ENCODE results near the gene CCDC124. TPM values are rescaled to one million over a fixed set of nuclear protein-coding genes. Genes with fewer than 3 reads are reported as not detected.
"Not testable (repeated sequence)": the region's sequence is repeated elsewhere in the genome, so short reads cannot be mapped to it uniquely, and the experiment has no call there.

Gene CCDC124
- 27.2 and 34.5 TPM in 2 replicates for total RNA-seq

- DNase-seq (ENCODE audit: low read depth in 2 of 2), result peak; percentile 74 to 93
Observed at GRCh38 chr19:17932485-17933338, at the start of gene CCDC124. CCDC124 (plus strand) TSS chr19:17933015; CDS start chr19:17936421, 3,406 bp downstream.

GRCh38 chr19:17883627-17884410 lies 49.0 kb upstream of the CCDC124 start:
- no peak for DNase-seq (ENCODE audit: low read depth in 2 of 2)

GRCh38 chr19:17886515-17886914 lies 46.3 kb upstream of the CCDC124 start:
- DNase-seq (ENCODE audit: low read depth in 2 of 2), result no peak

GRCh38 chr19:17887221-17887620 lies 45.6 kb upstream of the CCDC124 start:
- DNase-seq (ENCODE audit: low read depth in 2 of 2), result not testable (repeated sequence)

- DNase-seq (ENCODE audit: low read depth in 2 of 2), result no peak
Observed at GRCh38 chr19:17888260-17888659, 44.6 kb upstream of the CCDC124 start.

GRCh38 chr19:17889609-17890214 lies 43.1 kb upstream of the CCDC124 start:
- DNase-seq (ENCODE audit: low read depth in 2 of 2), result peak; percentile 10 to 62

- no peak for DNase-seq (ENCODE audit: low read depth in 2 of 2)
Observed at GRCh38 chr19:17893766-17894165, 39.0 kb upstream of the CCDC124 start.

- no peak for DNase-seq (ENCODE audit: low read depth in 2 of 2)
Observed at GRCh38 chr19:17902701-17903100, 30.1 kb upstream of the CCDC124 start.

- no peak for DNase-seq (ENCODE audit: low read depth in 2 of 2)
Observed at GRCh38 chr19:17908244-17908643, 24.6 kb upstream of the CCDC124 start.

- DNase-seq (ENCODE audit: low read depth in 2 of 2), result no peak
Observed at GRCh38 chr19:17909003-17909732, 23.6 kb upstream of the CCDC124 start.

GRCh38 chr19:17910791-17911360 lies 21.9 kb upstream of the CCDC124 start:
- DNase-seq (ENCODE audit: low read depth in 2 of 2), result no peak

- DNase-seq (ENCODE audit: low read depth in 2 of 2), result no peak
Observed at GRCh38 chr19:17915940-17916593, 16.7 kb upstream of the CCDC124 start.

- DNase-seq (ENCODE audit: low read depth in 2 of 2), result not testable (repeated sequence)
Observed at GRCh38 chr19:17918151-17918550, 14.7 kb upstream of the CCDC124 start.

- not testable (repeated sequence) for DNase-seq (ENCODE audit: low read depth in 2 of 2)
Observed at GRCh38 chr19:17919122-17919521, 13.7 kb upstream of the CCDC124 start.

GRCh38 chr19:17920527-17920926 lies 12.3 kb upstream of the CCDC124 start:
- DNase-seq (ENCODE audit: low read depth in 2 of 2), result no peak

GRCh38 chr19:17922138-17922537 lies 10.7 kb upstream of the CCDC124 start:
- no peak for DNase-seq (ENCODE audit: low read depth in 2 of 2)

GRCh38 chr19:17926044-17926443 lies 6.8 kb upstream of the CCDC124 start:
- DNase-seq (ENCODE audit: low read depth in 2 of 2), result no peak

GRCh38 chr19:17929056-17929455 lies 3.8 kb upstream of the CCDC124 start:
- DNase-seq (ENCODE audit: low read depth in 2 of 2), result no peak

GRCh38 chr19:17931532-17932191 lies 1.2 kb upstream of the CCDC124 start:
- peak in 1 of 2 donors; percentile 28 for DNase-seq (ENCODE audit: low read depth in 2 of 2)
